Measurements from ENCODE around the gene ARHGAP15. TPM values are rescaled to one million over a fixed set of nuclear protein-coding genes. Genes with fewer than 3 reads are reported as not detected.
A peak's percentile ranks its signal among the peaks of the same experiment; 100 is the strongest.

The ARHGAP15 gene
- polyA plus RNA-seq, 1 experiment: not detected

DNA sequence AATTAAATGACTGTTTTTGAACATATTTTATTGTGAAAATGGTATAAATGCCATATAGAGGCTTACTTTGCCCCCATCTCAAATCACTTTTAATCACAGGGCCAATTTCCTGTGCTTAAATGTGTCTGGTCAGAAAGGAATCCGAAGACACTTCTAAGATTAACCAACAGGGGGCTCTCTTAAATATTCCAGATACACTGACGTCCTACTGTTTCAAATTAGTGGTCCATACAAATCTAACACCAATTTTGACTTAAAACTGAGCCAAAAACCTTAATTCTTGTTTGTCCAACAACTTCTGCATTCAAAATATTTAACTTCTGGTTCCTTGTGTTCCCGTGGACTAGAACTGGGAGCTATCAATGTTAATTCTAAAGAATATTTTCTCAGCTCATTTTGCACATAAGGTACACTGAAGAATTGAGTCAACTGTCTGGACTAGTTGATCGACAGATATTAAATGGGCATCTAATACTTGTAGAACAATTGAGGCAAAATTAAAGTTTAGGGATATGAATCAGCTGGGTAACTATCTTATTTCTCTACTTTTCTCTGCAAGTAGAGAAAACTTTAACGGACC, 557.5 kb downstream of the ARHGAP15 start:
- ChIA-PET POLR2A (no interaction called here), CTCF (interaction anchor here (0.7 to 1.0 kb wide), 5 partner anchors 8 to 43 kb away, joined by 3 to 7 read pairs (median 3); no protein-coding TSS in a partner anchor)
- H3K27me3 ChIP-seq (ENCODE audit: control insufficient read depth, insufficient read depth, low read length): no peaks in the 10 kb centered on the region
- no peaks in the 10 kb centered on the region for H3K36me3 ChIP-seq (ENCODE audit: control insufficient read depth, insufficient read depth, low read length)
- no peak for DNase-seq (ENCODE audit: low read depth)
- H3K4me3 ChIP-seq (ENCODE audit: low read depth, low read length): no peak overlapping the region
- TF ChIP-seq, protein P1, sequence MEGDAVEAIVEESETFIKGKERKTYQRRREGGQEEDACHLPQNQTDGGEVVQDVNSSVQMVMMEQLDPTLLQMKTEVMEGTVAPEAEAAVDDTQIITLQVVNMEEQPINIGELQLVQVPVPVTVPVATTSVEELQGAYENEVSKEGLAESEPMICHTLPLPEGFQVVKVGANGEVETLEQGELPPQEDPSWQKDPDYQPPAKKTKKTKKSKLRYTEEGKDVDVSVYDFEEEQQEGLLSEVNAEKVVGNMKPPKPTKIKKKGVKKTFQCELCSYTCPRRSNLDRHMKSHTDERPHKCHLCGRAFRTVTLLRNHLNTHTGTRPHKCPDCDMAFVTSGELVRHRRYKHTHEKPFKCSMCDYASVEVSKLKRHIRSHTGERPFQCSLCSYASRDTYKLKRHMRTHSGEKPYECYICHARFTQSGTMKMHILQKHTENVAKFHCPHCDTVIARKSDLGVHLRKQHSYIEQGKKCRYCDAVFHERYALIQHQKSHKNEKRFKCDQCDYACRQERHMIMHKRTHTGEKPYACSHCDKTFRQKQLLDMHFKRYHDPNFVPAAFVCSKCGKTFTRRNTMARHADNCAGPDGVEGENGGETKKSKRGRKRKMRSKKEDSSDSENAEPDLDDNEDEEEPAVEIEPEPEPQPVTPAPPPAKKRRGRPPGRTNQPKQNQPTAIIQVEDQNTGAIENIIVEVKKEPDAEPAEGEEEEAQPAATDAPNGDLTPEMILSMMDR (IDR thresholded peaks at IDR 0.05; ENCODE audit: insufficient read depth, low read depth, low read length): peak; percentile 58

DNA sequence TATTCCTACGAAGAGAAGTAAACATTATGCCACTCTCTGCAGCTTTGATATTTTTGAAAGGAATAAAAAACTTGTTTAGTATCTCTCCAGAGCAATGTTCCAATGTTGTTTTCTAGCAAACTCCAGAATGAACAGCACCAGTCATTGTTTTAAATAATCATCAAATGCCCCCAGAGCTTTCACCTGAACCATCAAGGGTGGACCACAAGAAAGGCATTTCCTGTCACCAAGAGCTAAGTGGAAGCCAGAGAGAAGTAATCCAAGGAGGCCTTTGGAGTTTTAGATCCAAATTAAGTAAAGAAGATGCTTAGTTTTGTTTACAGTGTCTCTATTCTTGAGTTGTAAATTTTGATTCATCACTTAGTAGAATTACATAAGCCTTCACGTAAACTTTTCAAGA, 559.0 kb downstream of the ARHGAP15 start:
- TF ChIP-seq, protein P1 (IDR thresholded peaks at IDR 0.05; ENCODE audit: insufficient read depth, low read depth, low read length): no peak
- DNase-seq (ENCODE audit: low read depth): no peak
- no peaks in the 10 kb centered on the region for H3K36me3 ChIP-seq (ENCODE audit: control insufficient read depth, insufficient read depth, low read length)
- no peak overlapping the region for H3K4me3 ChIP-seq (ENCODE audit: low read depth, low read length)
- ChIA-PET POLR2A (no interaction called here), CTCF (no interaction called here)
- no peaks in the 10 kb centered on the region for H3K27me3 ChIP-seq (ENCODE audit: control insufficient read depth, insufficient read depth, low read length)

DNA sequence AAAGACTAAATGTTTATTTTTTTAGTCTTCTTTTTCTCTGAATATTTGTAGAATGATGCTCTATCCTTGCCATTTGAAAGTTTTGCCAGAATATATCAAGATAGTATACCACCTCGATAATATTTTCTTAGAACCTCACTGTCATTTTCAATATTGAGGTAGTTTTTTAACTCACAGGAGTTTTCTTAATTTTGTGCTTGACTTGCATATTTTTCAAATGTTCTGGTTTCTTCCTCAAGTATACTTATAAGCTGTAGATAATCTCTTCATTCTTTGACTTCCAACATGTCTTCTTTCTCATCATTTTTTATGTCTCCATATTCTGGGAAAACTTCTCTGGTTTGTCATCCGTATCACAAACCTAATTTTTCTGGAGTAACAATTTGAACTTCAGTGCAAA, 559.6 kb downstream of the ARHGAP15 start:
- TF ChIP-seq, protein P1 (IDR thresholded peaks at IDR 0.05; ENCODE audit: insufficient read depth, low read depth, low read length): no peak
- no peaks in the 10 kb centered on the region for H3K36me3 ChIP-seq (ENCODE audit: control insufficient read depth, insufficient read depth, low read length)
- DNase-seq (ENCODE audit: low read depth): no peak
- H3K4me3 ChIP-seq (ENCODE audit: low read depth, low read length): no peak overlapping the region
- ChIA-PET CTCF (no interaction called here), POLR2A (no interaction called here)
- H3K27me3 ChIP-seq (ENCODE audit: control insufficient read depth, insufficient read depth, low read length): no peaks in the 10 kb centered on the region

DNA sequence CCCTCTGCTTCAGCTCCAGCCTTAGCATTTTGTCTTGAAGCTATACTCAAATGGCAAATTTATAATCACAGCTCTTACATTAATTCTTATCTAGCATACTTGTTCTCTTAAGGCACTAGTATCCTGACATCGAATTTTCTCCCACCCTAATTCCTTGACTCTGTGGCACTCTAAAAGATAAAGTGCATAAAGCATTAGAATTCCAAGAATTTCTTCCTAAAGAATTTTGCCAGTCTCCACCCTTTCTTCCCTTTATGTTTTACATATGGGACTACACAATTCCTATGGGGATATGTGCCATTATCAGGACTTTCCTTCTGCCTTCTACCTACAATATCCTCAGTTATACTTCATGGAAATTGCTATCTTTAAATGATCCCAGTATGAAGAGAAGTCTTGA, 560.3 kb downstream of the ARHGAP15 start:
- POLR2A ChIA-PET: no interaction called here
- Histone ChIP-seq H3K36me3 (ENCODE audit: control insufficient read depth, insufficient read depth, low read length) (no peaks in the 10 kb centered on the region), H3K27me3 (ENCODE audit: control insufficient read depth, insufficient read depth, low read length) (no peaks in the 10 kb centered on the region), H3K4me3 (ENCODE audit: low read depth, low read length) (no peak overlapping the region)
- no peak for DNase-seq (ENCODE audit: low read depth)
- CTCF ChIA-PET: no interaction called here
- TF ChIP-seq, protein P1 (IDR thresholded peaks at IDR 0.05; ENCODE audit: insufficient read depth, low read depth, low read length): no peak

DNA sequence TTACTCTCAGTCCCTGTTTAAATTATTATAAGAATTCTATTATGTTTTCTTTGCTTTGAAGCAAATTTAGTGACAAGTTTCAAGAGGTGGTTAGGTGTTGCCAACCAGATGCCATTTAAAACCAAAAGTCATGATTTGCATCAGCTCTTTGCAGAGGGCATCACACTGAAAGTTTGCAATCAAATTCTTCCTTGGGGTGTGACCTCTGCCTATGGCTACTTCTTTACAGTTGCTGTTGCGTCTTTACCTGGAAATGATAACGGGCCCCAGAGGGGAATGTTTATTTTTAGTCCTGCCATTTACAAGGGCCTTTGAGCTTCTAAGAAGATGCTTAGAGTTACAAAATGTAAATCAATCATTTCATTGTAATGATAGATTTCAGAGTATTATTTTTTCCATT, 561.0 kb downstream of the ARHGAP15 start:
- H3K36me3 ChIP-seq (ENCODE audit: control insufficient read depth, insufficient read depth, low read length): no peaks in the 10 kb centered on the region
- ChIA-PET CTCF (interaction anchor here (0.6 kb wide), 1 partner anchor 309 kb away, joined by 3 read pairs; no protein-coding TSS in a partner anchor), POLR2A (no interaction called here)
- no peaks in the 10 kb centered on the region; the same call in 1 of the 2 replicates for H3K27me3 ChIP-seq (ENCODE audit: control insufficient read depth, insufficient read depth, low read length)
- no peak overlapping the region for H3K4me3 ChIP-seq (ENCODE audit: low read depth, low read length)
- no peak for DNase-seq (ENCODE audit: low read depth)
- TF ChIP-seq, protein P1 (IDR thresholded peaks at IDR 0.05; ENCODE audit: insufficient read depth, low read depth, low read length): no peak
